ENCODE measurements around the gene PCDH15. TPM values are rescaled to one million over a fixed set of nuclear protein-coding genes. Genes with fewer than 3 reads are reported as not detected.
A peak's percentile ranks its signal among the peaks of the same experiment; 100 is the strongest.
"Not testable (repeated sequence)": the region's sequence is repeated elsewhere in the genome, so short reads cannot be mapped to it uniquely, and the experiment has no call there.

Gene PCDH15
- total RNA-seq, 3 donors from 2014 or later: 0.38 TPM; not detected in 2

DNA sequence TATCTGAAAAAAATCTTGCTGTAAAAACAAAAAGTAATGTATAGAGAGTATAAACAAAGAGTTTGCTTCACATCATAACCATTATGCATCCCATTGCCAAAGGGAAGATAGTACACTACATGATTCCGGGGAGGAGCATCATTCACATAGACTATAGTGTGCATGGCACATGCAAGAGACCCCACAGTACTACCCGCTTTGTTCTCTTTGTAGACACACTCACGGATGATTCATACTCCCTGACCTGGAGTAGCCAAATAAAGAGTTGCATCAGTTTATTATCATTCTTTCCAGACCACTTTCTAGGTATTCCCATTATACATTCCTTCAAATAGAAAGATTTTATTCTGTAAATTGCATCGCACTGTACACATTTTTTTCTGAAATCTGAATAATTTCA, 356.9 kb downstream of the PCDH15 start:
- no peaks in the 10 kb centered on the region for H3K36me3 ChIP-seq (ENCODE audit: low read depth)
- no peaks in the 10 kb centered on the region for H3K9me3 ChIP-seq
- intact Hi-C loops (cut with DNase I, micrococcal nuclease): no loop called here
- H3K4me3 ChIP-seq: no peak overlapping the region
- DNase-seq (no peak), ATAC-seq (no peak)
- TF ChIP-seq, protein P1, sequence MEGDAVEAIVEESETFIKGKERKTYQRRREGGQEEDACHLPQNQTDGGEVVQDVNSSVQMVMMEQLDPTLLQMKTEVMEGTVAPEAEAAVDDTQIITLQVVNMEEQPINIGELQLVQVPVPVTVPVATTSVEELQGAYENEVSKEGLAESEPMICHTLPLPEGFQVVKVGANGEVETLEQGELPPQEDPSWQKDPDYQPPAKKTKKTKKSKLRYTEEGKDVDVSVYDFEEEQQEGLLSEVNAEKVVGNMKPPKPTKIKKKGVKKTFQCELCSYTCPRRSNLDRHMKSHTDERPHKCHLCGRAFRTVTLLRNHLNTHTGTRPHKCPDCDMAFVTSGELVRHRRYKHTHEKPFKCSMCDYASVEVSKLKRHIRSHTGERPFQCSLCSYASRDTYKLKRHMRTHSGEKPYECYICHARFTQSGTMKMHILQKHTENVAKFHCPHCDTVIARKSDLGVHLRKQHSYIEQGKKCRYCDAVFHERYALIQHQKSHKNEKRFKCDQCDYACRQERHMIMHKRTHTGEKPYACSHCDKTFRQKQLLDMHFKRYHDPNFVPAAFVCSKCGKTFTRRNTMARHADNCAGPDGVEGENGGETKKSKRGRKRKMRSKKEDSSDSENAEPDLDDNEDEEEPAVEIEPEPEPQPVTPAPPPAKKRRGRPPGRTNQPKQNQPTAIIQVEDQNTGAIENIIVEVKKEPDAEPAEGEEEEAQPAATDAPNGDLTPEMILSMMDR (IDR thresholded peaks at IDR 0.05): no peak
- no peaks in the 10 kb centered on the region for H3K4me1 ChIP-seq (ENCODE audit: low read depth)

DNA sequence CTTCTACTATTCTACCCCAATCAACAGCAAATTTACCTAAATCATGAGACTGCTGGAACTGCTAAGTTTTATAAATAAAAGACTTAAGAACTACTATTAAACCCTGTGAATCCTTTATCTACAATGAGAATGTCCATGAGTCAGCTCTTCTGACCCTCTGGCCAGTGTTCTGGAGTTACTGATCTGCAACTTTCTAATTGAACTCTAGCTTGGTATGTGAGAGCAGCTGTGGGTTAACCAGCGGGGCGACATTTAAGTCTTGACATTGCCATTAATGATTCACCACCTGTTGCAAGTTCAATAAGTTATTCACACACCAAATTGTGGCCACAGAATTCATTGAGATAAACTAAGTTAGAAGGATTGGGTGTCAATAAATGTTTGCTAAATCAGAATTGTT, 359.8 kb downstream of the PCDH15 start:
- TF ChIP-seq, protein P1 (IDR thresholded peaks at IDR 0.05): no peak
- intact Hi-C loops (cut with DNase I, micrococcal nuclease): no loop called here
- H3K9me3 ChIP-seq: no peaks in the 10 kb centered on the region
- ATAC-seq: no peak
- DNase-seq: no peak
- H3K4me1 ChIP-seq (ENCODE audit: low read depth): no peaks in the 10 kb centered on the region
- H3K4me3 ChIP-seq: no peak overlapping the region
- H3K36me3 ChIP-seq (ENCODE audit: low read depth): no peaks in the 10 kb centered on the region

DNA sequence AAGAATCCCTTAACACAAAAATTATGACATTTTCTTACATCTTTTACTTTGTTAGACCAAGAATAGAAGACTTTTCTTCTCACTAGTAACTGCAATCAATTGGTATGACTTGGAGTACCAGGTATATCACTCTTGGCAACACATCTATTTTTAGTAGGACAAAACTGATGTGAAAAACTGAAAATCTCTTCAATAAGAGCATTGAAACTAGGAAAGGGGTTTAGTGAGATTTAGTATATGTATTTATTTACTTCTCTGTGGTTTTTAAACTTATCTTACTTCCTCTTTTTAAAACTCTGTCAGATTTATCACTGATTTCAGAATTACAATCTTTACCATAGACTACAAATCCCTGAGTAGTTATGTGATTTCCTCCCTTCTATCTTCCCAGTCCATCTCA, 366.2 kb downstream of the PCDH15 start:
- TF ChIP-seq, protein P1 (IDR thresholded peaks at IDR 0.05): no peak
- DNase-seq (no peak), ATAC-seq (no peak)
- intact Hi-C loops (cut with DNase I, micrococcal nuclease): no loop called here
- Histone ChIP-seq H3K9me3 (no peaks in the 10 kb centered on the region), H3K36me3 (ENCODE audit: low read depth) (no peaks in the 10 kb centered on the region), H3K4me3 (no peak overlapping the region), H3K4me1 (ENCODE audit: low read depth) (no peaks in the 10 kb centered on the region)

DNA sequence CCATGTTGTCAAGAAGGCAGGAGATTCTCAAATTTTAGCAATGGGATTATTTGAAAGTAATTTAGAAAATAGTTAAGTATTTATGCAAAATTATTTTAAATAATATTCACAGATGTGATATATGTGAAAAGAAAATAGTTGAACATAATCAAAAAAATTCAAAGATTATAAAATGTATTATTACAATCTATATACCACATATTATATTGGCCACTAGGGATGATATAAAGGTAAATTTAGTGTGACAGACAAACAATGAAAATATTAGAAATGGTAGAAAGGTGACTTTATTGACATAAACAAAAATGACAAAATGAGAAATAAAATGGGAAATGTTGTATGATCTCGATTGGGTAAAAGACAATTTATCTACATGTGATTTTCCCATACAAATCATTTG, 385.5 kb downstream of the PCDH15 start:
- TF ChIP-seq, protein P1 (IDR thresholded peaks at IDR 0.05): no peak
- Histone ChIP-seq H3K4me3 (no peak overlapping the region), H3K4me1 (ENCODE audit: low read depth) (no peaks in the 10 kb centered on the region), H3K36me3 (ENCODE audit: low read depth) (no peaks in the 10 kb centered on the region), H3K9me3 (no peaks in the 10 kb centered on the region)
- no peak for DNase-seq
- ATAC-seq: no peak
- intact Hi-C loops (cut with DNase I, micrococcal nuclease): no loop called here

DNA sequence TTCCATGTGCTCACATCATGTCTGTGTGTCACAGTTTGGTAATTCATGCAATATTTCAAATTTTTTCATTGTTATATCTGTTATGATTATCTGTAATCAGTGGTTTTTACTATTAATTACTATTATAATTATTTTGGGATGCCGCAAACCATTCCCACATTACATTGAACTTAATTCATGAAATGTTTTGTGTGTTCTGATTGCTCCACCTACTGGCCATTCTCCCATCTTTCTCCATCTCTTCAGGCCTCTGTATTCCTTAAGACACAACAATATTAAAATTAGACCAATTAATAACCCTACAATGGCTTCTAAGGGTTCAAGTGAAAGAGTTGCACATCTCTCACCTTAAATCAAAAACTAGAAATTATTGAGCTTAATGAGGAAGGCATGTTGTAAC, 398.5 kb downstream of the PCDH15 start:
- intact Hi-C loops (cut with DNase I, micrococcal nuclease): no loop called here
- H3K9me3 ChIP-seq: no peaks in the 10 kb centered on the region
- TF ChIP-seq, protein P1 (IDR thresholded peaks at IDR 0.05): no peak
- H3K36me3 ChIP-seq (ENCODE audit: low read depth): no peaks in the 10 kb centered on the region
- H3K4me3 ChIP-seq: no peak overlapping the region
- ATAC-seq (no peak), DNase-seq (peak in 1 of 3 donors; percentile 25)
- no peaks in the 10 kb centered on the region for H3K4me1 ChIP-seq (ENCODE audit: low read depth)

DNA sequence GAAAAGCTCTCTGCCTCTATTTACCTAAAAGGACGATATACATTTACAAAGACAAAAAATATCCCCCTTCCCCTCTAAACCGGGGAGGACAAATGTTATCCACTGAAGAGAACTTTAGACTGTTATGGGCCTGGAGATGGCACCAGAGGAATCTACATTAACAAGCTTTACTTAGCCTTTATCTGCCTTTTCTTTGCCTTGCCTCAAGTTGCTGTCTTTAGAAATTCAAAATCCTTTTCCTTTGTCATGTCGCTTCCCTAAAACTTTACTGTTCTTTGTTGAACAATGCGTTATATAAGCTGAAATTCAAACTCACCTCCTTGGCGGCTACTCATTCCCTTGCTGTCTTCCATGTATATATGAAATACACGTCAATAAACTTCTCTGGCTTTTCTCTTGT, 405.0 kb downstream of the PCDH15 start:
- ATAC-seq: no peak
- TF ChIP-seq, protein P1 (IDR thresholded peaks at IDR 0.05): no peak
- Histone ChIP-seq H3K9me3 (no peaks in the 10 kb centered on the region), H3K4me1 (ENCODE audit: low read depth) (no peaks in the 10 kb centered on the region), H3K4me3 (no peak overlapping the region), H3K36me3 (ENCODE audit: low read depth) (no peaks in the 10 kb centered on the region)
- intact Hi-C loops (cut with DNase I, micrococcal nuclease): no loop called here
- no peak for DNase-seq

DNA sequence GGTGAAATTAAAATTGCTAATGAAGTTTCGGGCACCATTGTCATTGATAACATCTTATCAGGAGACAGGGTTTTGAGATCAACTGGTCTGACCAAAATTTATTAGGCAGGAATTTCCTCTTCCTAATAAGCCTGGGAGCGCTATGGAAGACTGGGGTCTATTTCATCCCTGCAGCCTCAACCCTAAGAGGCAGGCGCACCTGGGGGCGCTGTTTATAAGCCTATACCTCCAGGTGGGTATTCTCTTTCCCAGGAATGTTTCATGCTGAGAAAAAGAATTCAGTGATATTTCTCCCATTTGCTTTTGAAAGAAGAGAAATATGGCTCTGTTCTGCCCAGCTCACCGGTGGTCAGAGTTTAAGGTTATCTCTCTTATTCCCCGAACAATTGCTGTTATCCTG, 406.4 kb downstream of the PCDH15 start:
- H3K9me3 ChIP-seq; H3K4me3 ChIP-seq; intact Hi-C loops (cut with DNase I, micrococcal nuclease); H3K4me1 ChIP-seq (ENCODE audit: low read depth); ATAC-seq; DNase-seq; H3K36me3 ChIP-seq (ENCODE audit: low read depth): not testable (repeated sequence)

Measured in mucosa of descending colon (tissue), 3 donors.